ENCODE measurements around the gene KRTAP10-3. TPM values are rescaled to one million over a fixed set of nuclear protein-coding genes. Genes with fewer than 3 reads are reported as not detected.

KRTAP10-3 gene
- total and polyA plus RNA-seq, 2 experiments from 2014 or later, result not detected

DNA sequence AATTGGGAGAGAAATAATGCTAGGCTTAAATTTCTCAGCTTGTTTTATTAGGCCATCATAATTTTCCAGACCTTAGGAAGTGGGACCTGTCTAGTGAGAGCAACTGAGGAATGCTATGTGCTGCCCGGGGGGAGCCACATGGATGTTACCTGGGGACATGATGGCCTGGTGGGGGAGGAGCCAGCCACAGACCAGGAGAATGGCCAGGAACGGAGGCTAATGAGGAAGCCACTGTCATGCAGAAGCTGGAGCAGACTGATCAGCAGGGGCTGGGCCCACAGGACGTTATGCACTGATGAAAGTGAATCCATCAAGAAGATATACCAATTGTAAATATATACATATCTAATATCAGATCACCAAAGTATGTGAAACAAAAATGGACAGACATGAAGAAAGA, 14.0 kb downstream of the KRTAP10-3 start:
- Mint-ChIP-seq H3K27me3 (ENCODE audit: insufficient read depth, low read depth, poor library complexity) (peaks cover 12% of the 10 kb centered on the region), H3K36me3 (ENCODE audit: low read depth) (peaks cover 19% of the 10 kb centered on the region), H3K4me1 (peaks cover 20% of the 10 kb centered on the region), H3K4me3 (no peak overlapping the region), H3K27ac (no peak overlapping the region), H3K9me3 (peaks cover 15% of the 10 kb centered on the region)
- Histone ChIP-seq H3K27ac (ENCODE audit: low read depth) (no peak overlapping the region), H3K27me3 (ENCODE audit: insufficient read depth) (no peaks in the 10 kb centered on the region), H3K9me2 (ENCODE audit: insufficient read depth) (no peaks in the 10 kb centered on the region), H3K4me2 (no peak overlapping the region), H3K4me1 (ENCODE audit: insufficient read depth) (peaks cover 16% of the 10 kb centered on the region), H3F3A (replicated peaks; ENCODE audit: low read depth) (no peaks in the 10 kb centered on the region), H4K20me1 (replicated peaks; ENCODE audit: insufficient read depth) (no peaks in the 10 kb centered on the region), H3K36me3 (ENCODE audit: insufficient read depth) (no peaks in the 10 kb centered on the region; the same call in 1 of the 2 replicates), H3K4me3 (no peak overlapping the region), H3K79me2 (replicated peaks; ENCODE audit: insufficient read depth) (no peaks in the 10 kb centered on the region), H2AFZ (no peak overlapping the region)
- ATAC-seq (no peak), DNase-seq (ENCODE audit: low spot score) (no peak)
- TF ChIP-seq EZH2 (IDR thresholded peaks at IDR 0.05; ENCODE audit: low read depth, unreplicated experiment) (no peak), STAT1 (IDR thresholded peaks at IDR 0.05; ENCODE audit: unreplicated experiment) (no peak), CREB1 (CRISPR knock-in tag; IDR thresholded peaks at IDR 0.05; ENCODE audit: low read depth) (no peak)
- TF ChIP-seq, protein P1, sequence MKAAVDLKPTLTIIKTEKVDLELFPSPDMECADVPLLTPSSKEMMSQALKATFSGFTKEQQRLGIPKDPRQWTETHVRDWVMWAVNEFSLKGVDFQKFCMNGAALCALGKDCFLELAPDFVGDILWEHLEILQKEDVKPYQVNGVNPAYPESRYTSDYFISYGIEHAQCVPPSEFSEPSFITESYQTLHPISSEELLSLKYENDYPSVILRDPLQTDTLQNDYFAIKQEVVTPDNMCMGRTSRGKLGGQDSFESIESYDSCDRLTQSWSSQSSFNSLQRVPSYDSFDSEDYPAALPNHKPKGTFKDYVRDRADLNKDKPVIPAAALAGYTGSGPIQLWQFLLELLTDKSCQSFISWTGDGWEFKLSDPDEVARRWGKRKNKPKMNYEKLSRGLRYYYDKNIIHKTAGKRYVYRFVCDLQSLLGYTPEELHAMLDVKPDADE (IDR thresholded peaks at IDR 0.05), result no peak

DNA sequence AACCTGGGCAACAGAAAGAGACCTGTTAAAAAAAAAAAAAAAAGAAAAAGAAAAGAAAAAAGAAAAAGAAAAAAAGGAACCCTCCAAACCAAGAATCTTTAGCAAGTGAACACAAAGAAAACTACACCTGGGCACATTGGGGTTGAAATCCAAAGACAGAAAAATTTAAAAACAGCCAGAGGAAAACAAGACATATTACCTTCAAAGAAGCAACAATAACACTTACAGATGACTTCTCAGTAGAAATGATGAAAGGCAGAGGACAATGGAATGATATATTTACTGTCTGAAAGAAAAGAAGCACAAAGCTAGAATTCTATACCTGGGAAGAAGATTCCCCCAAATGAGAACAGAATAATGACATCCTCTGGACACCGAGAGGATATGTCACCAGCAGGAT, 15.9 kb downstream of the KRTAP10-3 start:
- TF ChIP-seq, protein P2, sequence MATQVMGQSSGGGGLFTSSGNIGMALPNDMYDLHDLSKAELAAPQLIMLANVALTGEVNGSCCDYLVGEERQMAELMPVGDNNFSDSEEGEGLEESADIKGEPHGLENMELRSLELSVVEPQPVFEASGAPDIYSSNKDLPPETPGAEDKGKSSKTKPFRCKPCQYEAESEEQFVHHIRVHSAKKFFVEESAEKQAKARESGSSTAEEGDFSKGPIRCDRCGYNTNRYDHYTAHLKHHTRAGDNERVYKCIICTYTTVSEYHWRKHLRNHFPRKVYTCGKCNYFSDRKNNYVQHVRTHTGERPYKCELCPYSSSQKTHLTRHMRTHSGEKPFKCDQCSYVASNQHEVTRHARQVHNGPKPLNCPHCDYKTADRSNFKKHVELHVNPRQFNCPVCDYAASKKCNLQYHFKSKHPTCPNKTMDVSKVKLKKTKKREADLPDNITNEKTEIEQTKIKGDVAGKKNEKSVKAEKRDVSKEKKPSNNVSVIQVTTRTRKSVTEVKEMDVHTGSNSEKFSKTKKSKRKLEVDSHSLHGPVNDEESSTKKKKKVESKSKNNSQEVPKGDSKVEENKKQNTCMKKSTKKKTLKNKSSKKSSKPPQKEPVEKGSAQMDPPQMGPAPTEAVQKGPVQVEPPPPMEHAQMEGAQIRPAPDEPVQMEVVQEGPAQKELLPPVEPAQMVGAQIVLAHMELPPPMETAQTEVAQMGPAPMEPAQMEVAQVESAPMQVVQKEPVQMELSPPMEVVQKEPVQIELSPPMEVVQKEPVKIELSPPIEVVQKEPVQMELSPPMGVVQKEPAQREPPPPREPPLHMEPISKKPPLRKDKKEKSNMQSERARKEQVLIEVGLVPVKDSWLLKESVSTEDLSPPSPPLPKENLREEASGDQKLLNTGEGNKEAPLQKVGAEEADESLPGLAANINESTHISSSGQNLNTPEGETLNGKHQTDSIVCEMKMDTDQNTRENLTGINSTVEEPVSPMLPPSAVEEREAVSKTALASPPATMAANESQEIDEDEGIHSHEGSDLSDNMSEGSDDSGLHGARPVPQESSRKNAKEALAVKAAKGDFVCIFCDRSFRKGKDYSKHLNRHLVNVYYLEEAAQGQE (IDR thresholded peaks at IDR 0.05; ENCODE audit: unreplicated experiment), result no peak
- no peak for TF ChIP-seq ZNF114 (CRISPR knock-in tag; IDR thresholded peaks at IDR 0.05)
- no peak for TF ChIP-seq NANOG (IDR thresholded peaks at IDR 0.05; ENCODE audit: borderline replicate concordance)
- no peak for TF ChIP-seq EZH2phosphoT487 (IDR thresholded peaks at IDR 0.05; ENCODE audit: unreplicated experiment)
- no peak for TF ChIP-seq EZH2 (IDR thresholded peaks at IDR 0.05; ENCODE audit: low read depth, unreplicated experiment)
- TF ChIP-seq, protein P3, sequence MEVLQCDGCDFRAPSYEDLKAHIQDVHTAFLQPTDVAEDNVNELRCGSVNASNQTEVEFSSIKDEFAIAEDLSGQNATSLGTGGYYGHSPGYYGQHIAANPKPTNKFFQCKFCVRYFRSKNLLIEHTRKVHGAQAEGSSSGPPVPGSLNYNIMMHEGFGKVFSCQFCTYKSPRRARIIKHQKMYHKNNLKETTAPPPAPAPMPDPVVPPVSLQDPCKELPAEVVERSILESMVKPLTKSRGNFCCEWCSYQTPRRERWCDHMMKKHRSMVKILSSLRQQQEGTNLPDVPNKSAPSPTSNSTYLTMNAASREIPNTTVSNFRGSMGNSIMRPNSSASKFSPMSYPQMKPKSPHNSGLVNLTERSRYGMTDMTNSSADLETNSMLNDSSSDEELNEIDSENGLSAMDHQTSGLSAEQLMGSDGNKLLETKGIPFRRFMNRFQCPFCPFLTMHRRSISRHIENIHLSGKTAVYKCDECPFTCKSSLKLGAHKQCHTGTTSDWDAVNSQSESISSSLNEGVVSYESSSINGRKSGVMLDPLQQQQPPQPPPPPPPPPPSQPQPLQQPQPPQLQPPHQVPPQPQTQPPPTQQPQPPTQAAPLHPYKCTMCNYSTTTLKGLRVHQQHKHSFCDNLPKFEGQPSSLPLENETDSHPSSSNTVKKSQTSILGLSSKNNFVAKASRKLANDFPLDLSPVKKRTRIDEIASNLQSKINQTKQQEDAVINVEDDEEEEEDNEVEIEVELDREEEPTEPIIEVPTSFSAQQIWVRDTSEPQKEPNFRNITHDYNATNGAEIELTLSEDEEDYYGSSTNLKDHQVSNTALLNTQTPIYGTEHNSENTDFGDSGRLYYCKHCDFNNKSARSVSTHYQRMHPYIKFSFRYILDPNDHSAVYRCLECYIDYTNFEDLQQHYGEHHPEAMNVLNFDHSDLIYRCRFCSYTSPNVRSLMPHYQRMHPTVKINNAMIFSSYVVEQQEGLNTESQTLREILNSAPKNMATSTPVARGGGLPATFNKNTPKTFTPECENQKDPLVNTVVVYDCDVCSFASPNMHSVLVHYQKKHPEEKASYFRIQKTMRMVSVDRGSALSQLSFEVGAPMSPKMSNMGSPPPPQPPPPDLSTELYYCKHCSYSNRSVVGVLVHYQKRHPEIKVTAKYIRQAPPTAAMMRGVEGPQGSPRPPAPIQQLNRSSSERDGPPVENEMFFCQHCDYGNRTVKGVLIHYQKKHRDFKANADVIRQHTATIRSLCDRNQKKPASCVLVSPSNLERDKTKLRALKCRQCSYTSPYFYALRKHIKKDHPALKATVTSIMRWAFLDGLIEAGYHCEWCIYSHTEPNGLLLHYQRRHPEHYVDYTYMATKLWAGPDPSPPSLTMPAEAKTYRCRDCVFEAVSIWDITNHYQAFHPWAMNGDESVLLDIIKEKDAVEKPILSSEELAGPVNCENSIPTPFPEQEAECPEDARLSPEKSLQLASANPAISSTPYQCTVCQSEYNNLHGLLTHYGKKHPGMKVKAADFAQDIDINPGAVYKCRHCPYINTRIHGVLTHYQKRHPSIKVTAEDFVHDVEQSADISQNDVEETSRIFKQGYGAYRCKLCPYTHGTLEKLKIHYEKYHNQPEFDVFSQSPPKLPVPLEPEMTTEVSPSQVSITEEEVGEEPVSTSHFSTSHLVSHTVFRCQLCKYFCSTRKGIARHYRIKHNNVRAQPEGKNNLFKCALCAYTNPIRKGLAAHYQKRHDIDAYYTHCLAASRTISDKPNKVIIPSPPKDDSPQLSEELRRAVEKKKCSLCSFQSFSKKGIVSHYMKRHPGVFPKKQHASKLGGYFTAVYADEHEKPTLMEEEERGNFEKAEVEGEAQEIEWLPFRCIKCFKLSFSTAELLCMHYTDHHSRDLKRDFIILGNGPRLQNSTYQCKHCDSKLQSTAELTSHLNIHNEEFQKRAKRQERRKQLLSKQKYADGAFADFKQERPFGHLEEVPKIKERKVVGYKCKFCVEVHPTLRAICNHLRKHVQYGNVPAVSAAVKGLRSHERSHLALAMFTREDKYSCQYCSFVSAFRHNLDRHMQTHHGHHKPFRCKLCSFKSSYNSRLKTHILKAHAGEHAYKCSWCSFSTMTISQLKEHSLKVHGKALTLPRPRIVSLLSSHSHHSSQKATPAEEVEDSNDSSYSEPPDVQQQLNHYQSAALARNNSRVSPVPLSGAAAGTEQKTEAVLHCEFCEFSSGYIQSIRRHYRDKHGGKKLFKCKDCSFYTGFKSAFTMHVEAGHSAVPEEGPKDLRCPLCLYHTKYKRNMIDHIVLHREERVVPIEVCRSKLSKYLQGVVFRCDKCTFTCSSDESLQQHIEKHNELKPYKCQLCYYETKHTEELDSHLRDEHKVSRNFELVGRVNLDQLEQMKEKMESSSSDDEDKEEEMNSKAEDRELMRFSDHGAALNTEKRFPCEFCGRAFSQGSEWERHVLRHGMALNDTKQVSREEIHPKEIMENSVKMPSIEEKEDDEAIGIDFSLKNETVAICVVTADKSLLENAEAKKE (CRISPR knock-in tag; IDR thresholded peaks at IDR 0.05), result no peak
- TF ChIP-seq, protein P1 (IDR thresholded peaks at IDR 0.05), result no peak
- DNase-seq (ENCODE audit: low spot score), result no peak
- H3K9me2 ChIP-seq (ENCODE audit: insufficient read depth), result no peaks in the 10 kb centered on the region
- H3K4me3 ChIP-seq, result no peak overlapping the region
- H3K4me2 ChIP-seq, result no peak overlapping the region
- no peaks in the 10 kb centered on the region for H3F3A ChIP-seq (replicated peaks; ENCODE audit: low read depth)
- no peaks in the 10 kb centered on the region for H4K20me1 ChIP-seq (replicated peaks; ENCODE audit: insufficient read depth)
- ATAC-seq, result no peak
- peaks cover 1% of the 10 kb centered on the region for H3K4me1 Mint-ChIP-seq
- peaks cover 7% of the 10 kb centered on the region for H3K27me3 Mint-ChIP-seq (ENCODE audit: insufficient read depth, low read depth, poor library complexity)
- no peaks in the 10 kb centered on the region; the same call in 1 of the 2 replicates for H3K36me3 ChIP-seq (ENCODE audit: insufficient read depth)
- H3K4me1 ChIP-seq (ENCODE audit: insufficient read depth), result peaks cover 2% of the 10 kb centered on the region
- no peak overlapping the region for H3K27ac Mint-ChIP-seq
- H3K4me3 Mint-ChIP-seq, result no peak overlapping the region
- no peaks in the 10 kb centered on the region for H3K79me2 ChIP-seq (replicated peaks; ENCODE audit: insufficient read depth)
- peaks cover 18% of the 10 kb centered on the region for H3K36me3 Mint-ChIP-seq (ENCODE audit: low read depth)
- H3K27ac ChIP-seq (ENCODE audit: low read depth), result no peak overlapping the region
- no peak overlapping the region for H2AFZ ChIP-seq
- peaks cover 15% of the 10 kb centered on the region for H3K9me3 Mint-ChIP-seq
- no peaks in the 10 kb centered on the region for H3K27me3 ChIP-seq (ENCODE audit: insufficient read depth)

All from GM23338 (cell line).